HuH-7 (cell line): Measurements from ENCODE around the gene LGALS9B.
"Not testable (repeated sequence)": the region's sequence is repeated elsewhere in the genome, so short reads cannot be mapped to it uniquely, and the experiment has no call there.

ENCODE experiments used
- DNase-seq: peaks from one replicate; pipeline ENCODE4 v3.0.0; 2011; ENCODE audit warnings: low spot score

The LGALS9B gene

GRCh38 chr17:20467447-20467846, at the start of gene LGALS9B:
TSS of gene LGALS9B (minus strand) at chr17:20467539. CDS start at chr17:20467470, 69 bp downstream.
- not testable (repeated sequence) for DNase-seq

- DNase-seq, result not testable (repeated sequence)
Measured at GRCh38 chr17:20516986-20517385, 49.6 kb upstream of the LGALS9B start.

- not testable (repeated sequence) for DNase-seq
Measured at GRCh38 chr17:20515099-20515498, 47.8 kb upstream of the LGALS9B start.

- not testable (repeated sequence) for DNase-seq
Measured at GRCh38 chr17:20513539-20513938, 46.2 kb upstream of the LGALS9B start.

- DNase-seq, result not testable (repeated sequence)
Measured at GRCh38 chr17:20512378-20512777, 45.0 kb upstream of the LGALS9B start.

- not testable (repeated sequence) for DNase-seq
Measured at GRCh38 chr17:20511778-20512177, 44.4 kb upstream of the LGALS9B start.

- not testable (repeated sequence) for DNase-seq
Measured at GRCh38 chr17:20505333-20505732, 38.0 kb upstream of the LGALS9B start.

- DNase-seq, result not testable (repeated sequence)
Measured at GRCh38 chr17:20504388-20505066, 37.2 kb upstream of the LGALS9B start.

- not testable (repeated sequence) for DNase-seq
Measured at GRCh38 chr17:20501896-20502295, 34.6 kb upstream of the LGALS9B start.

GRCh38 chr17:20500346-20500745, 33.0 kb upstream of the LGALS9B start:
- DNase-seq, result not testable (repeated sequence)

GRCh38 chr17:20495420-20495819, 28.1 kb upstream of the LGALS9B start:
- not testable (repeated sequence) for DNase-seq

- not testable (repeated sequence) for DNase-seq
Measured at GRCh38 chr17:20494735-20495134, 27.4 kb upstream of the LGALS9B start.

GRCh38 chr17:20494147-20494546, 26.8 kb upstream of the LGALS9B start:
- DNase-seq, result not testable (repeated sequence)

- not testable (repeated sequence) for DNase-seq
Measured at GRCh38 chr17:20492971-20493370, 25.6 kb upstream of the LGALS9B start.

GRCh38 chr17:20492099-20492498, 24.8 kb upstream of the LGALS9B start:
- not testable (repeated sequence) for DNase-seq

- not testable (repeated sequence) for DNase-seq
Measured at GRCh38 chr17:20484930-20485329, 17.6 kb upstream of the LGALS9B start.

- DNase-seq, result not testable (repeated sequence)
Measured at GRCh38 chr17:20479889-20480591, 12.7 kb upstream of the LGALS9B start.

- DNase-seq, result not testable (repeated sequence)
Measured at GRCh38 chr17:20477398-20478071, 10.2 kb upstream of the LGALS9B start.

- not testable (repeated sequence) for DNase-seq
Measured at GRCh38 chr17:20475137-20475831, 7.9 kb upstream of the LGALS9B start.

- DNase-seq, result not testable (repeated sequence)
Measured at GRCh38 chr17:20474081-20474480, 6.7 kb upstream of the LGALS9B start.

GRCh38 chr17:20469946-20470345, 2.6 kb upstream of the LGALS9B start:
- DNase-seq, result not testable (repeated sequence)

- not testable (repeated sequence) for DNase-seq
Measured at GRCh38 chr17:20469107-20469506, 1.8 kb upstream of the LGALS9B start.
